RPMI7951 (cell line): Measurements from ENCODE around the gene EPS8L1. TPM values are rescaled to one million over a fixed set of nuclear protein-coding genes. Genes with fewer than 3 reads are reported as not detected.

Experiments
- DNase-seq: peaks from one replicate; pipeline ENCODE4 v3.0.0-alpha.2; 2012; ENCODE audit warnings: low read depth
- total RNA-seq: library from RNA; depleted of rRNA; stranded (reverse); fragments of >200 nt; shearing (Covaris generic); gene quantifications from 2 replicates; pipeline ENCODE4 v1.2.3, GENCODE V29; 2014

Gene EPS8L1
- total RNA-seq, 1 experiment from 2014 or later: 8.5 TPM

DNA sequence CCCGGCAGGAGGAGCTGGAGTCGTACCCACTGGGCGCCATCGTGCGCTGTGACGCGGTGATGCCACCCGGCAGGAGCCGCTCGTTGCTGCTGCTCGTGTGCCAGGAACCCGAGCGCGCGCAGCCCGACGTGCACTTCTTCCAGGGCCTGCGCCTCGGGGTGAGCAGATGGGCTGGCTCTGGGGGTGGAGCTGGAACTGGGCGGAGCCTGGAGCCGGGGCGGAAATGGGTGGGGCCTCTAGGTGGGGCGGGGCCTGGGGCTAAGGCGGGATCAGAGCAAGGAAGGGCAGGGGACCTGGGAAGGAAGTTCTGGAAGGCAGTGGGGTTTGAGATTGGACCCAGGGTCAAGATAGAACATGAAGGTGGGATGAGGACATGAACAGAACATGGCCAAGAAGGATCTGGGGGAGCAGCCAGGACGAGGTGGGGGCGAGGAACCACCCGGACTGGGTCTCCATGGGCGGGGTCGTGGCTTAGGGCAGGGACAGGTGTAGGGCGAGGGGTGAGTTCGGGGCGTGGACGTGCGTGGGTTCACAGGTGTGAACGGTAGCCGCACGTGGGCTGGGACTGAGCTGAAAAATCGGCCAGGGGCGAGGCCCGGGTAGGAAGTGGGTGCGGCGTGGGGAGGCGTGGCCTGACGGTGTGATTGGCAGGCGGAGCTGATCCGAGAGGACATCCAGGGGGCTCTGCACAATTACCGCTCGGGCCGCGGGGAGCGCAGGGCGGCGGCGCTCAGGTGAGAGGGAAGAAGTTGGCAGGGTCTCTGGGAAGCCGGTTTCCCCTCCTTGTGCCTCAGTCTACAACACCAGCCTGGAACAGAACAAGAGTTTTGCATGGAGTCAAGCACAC is 4.7 kb downstream of the EPS8L1 start:
- DNase-seq: peak; percentile 82

GRCh38 chr19:55080968-55081769 is 5.5 kb downstream of the EPS8L1 start:
- DNase-seq: peak; percentile 79

- no peak for DNase-seq
Measured at GRCh38 chr19:55081770-55082019, 6.0 kb downstream of the EPS8L1 start.

GRCh38 chr19:55082020-55082851 is 6.6 kb downstream of the EPS8L1 start:
- peak; percentile 69 for DNase-seq

DNA sequence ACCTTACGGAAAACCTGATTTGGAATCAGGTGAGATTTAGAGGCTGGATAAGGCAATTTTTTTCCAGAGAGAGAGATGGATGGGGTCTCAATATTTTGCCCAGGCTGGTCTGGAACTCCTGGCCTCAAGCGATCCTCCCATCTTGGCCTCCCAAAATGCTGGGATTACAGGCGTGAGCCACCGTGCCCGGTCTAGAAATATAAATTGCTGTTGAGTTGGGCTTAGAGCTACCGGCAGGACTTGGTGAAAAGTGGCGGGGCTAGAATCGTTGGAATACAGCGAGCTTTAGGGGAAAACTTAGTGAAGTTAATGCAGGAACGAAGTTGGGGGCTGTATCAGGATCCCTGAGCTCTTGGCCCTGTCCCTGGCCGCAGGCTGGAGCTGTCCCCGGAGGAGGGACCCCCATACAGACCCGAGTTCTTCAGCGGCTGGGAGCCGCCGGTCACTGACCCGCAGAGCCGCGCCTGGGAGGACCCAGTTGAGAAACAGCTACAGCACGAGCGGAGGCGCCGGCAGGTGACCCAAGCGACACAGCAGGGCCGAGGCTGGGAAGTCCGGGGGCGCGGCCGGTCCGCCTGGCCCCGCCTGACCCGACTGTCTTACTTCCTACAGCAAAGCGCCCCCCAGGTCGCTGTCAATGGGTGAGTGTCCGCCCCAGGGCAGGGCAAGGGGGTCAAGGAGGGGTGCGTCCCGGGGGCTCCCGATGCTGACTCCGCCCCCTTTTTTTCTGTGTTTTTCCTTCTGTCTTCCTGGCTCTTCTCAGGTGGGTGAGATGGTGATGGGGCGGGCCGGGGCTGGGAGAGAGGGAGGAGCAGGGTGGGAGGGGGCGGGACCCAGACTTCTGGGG is 7.6 kb downstream of the EPS8L1 start:
- DNase-seq: no peak

DNA sequence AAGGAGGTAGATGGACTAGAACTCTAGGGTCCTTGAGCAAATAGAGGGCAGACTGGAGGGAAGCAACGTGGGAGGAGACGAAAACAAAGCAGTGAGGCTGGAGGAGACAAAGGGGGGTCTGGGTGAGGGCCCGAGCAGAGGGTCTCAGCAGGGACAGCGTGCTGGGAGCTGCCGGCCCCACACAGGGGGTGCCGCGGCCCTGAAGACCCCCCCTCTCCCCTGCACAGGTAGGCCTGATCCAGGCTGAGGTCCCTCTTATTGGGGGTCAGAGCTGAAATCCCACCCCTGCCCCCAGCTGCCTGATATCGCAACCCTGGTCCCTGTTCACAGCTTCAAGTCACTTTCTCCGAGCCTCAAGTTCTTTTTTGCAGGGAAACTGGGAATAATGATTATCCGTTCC is 8.7 kb downstream of the EPS8L1 start:
- no peak for DNase-seq

DNA sequence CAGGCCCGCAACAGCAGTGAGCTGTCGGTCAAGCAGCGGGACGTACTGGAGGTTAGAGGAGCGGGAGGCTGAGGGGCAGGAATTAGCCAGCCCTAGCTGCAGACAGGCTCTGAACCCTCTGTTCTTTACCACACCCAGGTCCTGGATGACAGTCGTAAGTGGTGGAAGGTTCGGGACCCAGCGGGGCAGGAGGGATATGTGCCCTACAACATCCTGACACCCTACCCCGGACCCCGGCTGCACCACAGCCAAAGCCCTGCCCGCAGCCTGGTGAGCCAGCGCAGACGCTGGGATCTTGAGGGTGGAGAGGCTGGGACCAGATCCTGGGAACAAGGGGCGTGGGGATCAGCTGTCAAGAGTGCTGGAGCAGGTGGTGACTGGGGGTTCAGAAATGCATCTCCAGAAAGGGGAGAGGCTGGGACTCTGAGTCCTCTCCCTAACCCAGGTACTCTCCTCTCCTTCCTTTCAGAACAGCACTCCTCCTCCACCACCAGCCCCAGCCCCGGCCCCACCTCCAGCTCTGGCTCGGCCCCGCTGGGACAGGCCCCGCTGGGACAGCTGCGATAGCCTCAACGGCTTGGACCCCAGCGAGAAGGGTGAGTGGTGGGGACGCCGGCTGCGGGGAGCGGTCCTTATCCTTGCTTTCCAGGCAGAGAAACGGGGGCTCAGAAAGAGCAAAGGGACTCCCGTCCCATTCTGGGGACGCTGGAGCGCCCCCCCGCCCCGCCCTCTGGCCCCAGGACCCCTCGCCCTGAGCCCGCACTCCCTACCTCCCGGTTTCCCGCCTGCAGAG is 10.4 kb downstream of the EPS8L1 start:
- no peak for DNase-seq

DNA sequence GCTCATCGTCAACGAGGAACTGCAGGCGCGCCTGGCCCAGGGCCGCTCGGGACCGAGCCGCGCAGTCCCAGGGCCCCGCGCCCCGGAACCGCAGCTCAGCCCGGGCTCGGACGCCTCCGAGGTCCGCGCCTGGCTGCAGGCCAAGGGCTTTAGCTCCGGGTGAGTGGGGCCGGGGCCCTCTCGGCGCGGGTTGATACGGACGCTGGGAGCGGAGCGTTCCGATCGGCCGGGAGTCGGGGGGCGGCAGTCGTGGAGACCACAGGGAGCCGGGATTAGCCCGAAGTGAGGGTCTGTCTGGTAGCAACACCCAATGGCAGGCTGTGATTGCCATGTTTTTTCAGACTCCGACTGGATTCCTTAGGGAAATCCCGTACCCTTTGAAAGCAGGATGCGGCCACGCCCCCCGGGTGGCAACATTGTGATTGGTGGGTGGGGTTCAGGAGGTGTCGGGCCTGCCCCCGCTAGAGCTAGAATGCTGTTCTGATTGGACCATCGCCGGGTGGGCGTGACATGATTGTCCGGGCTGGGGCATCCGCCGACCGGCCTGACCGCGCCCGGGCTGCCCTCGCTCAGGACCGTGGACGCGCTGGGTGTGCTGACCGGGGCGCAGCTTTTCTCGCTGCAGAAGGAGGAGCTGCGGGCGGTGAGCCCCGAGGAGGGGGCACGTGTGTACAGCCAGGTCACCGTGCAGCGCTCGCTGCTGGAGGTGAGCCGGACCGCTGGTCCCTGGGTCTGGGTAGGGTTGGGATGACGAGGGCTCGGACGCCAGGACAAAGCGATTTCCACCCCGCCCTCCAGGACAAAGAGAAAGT is 11.3 kb downstream of the EPS8L1 start:
- DNase-seq: peak; percentile 98

- DNase-seq: no peak
Measured at GRCh38 chr19:55087542-55087901, 11.9 kb downstream of the EPS8L1 start.

DNA sequence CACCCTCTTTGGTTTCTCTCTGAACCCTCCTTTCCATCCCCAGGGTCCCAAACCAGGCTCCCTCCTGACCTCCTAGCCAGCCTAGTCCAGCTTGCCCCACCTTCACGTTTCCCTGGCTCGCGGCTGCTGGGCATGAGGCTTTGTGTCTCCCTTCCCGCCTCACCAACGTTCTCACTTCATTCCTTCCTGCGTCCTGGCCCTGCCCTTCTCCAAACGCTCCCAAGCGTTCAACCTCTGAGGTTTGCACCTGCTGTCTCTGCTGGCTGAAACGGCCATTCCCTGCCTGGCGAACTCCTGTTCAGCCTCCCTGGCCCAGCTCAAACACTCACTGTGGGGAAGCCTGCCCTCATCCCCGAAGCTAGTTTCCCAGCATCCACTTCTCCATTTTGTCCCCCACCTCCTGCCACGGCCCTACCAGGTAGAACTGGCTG is 12.4 kb downstream of the EPS8L1 start:
- no peak for DNase-seq

- DNase-seq: peak; percentile 61
Measured at GRCh38 chr19:55088543-55089341, 13.1 kb downstream of the EPS8L1 start.

DNA sequence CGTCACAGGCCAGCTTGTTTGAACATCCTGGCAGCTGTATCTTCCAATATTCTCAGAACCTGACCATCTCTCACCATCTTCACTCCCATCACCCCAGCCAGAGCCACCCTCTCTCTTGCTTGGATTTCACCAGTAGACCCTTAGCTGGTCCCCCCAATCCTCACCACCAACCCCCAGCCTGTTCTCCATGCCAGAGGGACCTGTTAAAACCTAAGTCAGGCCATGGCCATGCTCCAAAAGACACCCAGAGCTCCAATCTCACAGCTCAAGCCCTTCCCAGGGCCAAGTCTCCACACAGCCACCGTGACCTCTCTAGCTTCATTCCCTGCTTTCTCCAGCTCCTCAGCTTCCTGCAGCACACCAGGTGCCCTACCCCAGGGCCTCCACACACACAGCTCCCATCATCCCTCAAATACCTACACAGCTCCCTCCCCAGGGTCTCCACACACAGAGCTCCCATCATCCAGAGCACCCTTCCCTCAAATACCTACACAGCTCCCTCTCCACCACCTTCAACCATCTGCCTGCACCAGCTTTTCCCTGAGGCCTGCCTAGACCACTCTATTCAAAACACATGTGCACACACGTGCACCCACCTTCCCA is 13.8 kb downstream of the EPS8L1 start:
- DNase-seq: no peak

GRCh38 chr19:55090564-55090963 is 14.9 kb downstream of the EPS8L1 start:
- no peak for DNase-seq

- no peak for DNase-seq
Measured at GRCh38 chr19:55091126-55091910, 15.6 kb downstream of the EPS8L1 start.

DNA sequence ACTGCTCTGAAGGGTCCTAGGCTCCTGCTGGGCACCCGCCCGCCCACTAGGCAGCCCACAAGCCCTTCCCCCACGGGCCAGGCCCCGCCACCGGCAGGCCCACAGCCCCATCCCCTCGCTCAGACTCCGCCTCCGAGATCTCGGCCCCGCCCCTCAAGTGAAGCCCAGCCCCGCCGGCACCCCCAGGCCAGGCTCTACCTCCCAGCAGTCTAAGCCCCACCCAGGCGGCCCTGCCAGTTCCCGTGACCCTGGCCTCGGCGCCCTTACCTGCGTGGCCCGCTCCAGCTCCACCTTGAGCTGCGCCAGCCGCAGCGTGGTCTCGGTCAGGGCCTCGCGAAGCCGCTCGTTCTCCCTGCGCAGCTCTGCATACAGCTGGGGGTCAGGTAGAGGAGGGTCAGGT is 16.3 kb downstream of the EPS8L1 start:
- DNase-seq: no peak

- DNase-seq: no peak
Measured at GRCh38 chr19:55092423-55093318, 17.0 kb downstream of the EPS8L1 start.
